Measurements from ENCODE around the gene ZDHHC4. TPM values are rescaled to one million over a fixed set of nuclear protein-coding genes. Genes with fewer than 3 reads are reported as not detected.
"Not testable (repeated sequence)": the region's sequence is repeated elsewhere in the genome, so short reads cannot be mapped to it uniquely, and the experiment has no call there.

The ZDHHC4 gene
- total and polyA plus RNA-seq, 5 donors from 2014 or later = 20.4 to 77.9 (median 64.4) TPM

DNA sequence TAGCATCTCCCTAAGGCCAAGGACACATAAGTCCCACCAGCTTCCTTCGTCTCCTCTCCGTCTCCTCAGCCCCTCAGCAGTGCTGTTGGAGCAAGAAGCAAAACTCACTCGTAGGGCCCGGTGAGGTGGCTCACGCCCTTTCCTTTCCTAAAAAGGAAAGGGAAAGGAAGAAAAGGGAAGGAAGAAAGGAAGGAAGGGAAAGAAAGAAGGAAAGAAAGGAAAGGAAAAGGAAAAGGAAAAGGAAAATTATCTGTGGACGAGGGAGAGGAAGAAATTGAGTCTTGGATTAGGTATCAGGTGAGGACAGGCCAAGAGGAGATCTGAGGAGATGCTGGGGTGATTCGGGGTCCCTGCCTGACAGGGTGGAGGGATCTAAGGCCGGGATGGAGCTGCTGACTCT is 56.8 kb downstream of the ZDHHC4 start:
- no peak for DNase-seq
- Mint-ChIP-seq H3K36me3 (peaks cover 5% of the 10 kb centered on the region), H3K4me3 (peak overlapping the region in 2 of 4 donors; percentile 19 to 40), H3K27me3 (no peaks in the 10 kb centered on the region), H3K27ac (peak overlapping the region in 1 of 3 donors; percentile 28), H3K4me1 (peaks cover 0 to 22% (median 8%) of the 10 kb centered on the region in 4 donors), H3K9me3 (no peaks in the 10 kb centered on the region)
- H3K4me3 ChIP-seq (ENCODE audit: low read depth, low read length) = no peak overlapping the region
- no peaks in the 10 kb centered on the region for H3K27me3 ChIP-seq (ENCODE audit: control insufficient read depth, insufficient read depth, low read length)
- H3K36me3 ChIP-seq (ENCODE audit: control insufficient read depth, insufficient read depth, low read length) = no peaks in the 10 kb centered on the region
- H3K27ac ChIP-seq (ENCODE audit: insufficient read depth, low read length, poor library complexity, severe bottlenecking) = no peak overlapping the region
- no peaks in the 10 kb centered on the region for H3K9me3 ChIP-seq (ENCODE audit: control insufficient read depth in 2 of 2, low read length in 2 of 2)
- no peak for ATAC-seq (ENCODE audit: low read depth in 2 of 2)
- H3K4me1 ChIP-seq (ENCODE audit: control insufficient read depth, insufficient read depth, low read length, poor library complexity, severe bottlenecking) = peaks cover 15% of the 10 kb centered on the region

DNA sequence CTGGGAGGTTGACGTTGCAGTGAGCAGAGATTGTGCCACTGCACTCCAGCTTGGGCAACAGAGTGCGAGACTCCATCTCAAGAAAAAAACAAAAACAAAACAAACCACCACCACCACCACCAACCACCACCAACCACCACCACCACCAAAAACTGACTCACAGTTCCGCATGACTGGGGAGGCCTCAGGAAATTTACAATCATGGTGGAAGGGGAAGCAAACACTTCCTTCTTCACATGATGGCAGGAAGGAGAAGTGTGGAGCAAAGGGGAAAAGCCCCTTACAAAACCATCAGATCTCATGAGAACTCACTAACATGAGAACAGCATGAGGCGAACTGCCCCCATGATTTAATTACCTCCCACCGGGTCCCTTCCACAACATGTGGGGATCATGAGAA is 57.7 kb downstream of the ZDHHC4 start:
- not testable (repeated sequence) for DNase-seq; H3K4me3 ChIP-seq (ENCODE audit: low read depth, low read length); H3K27me3 Mint-ChIP-seq; H3K27me3 ChIP-seq (ENCODE audit: control insufficient read depth, insufficient read depth, low read length); ATAC-seq (ENCODE audit: low read depth in 2 of 2); H3K9me3 ChIP-seq (ENCODE audit: control insufficient read depth in 2 of 2, low read length in 2 of 2); H3K27ac ChIP-seq (ENCODE audit: insufficient read depth, low read length, poor library complexity, severe bottlenecking); H3K36me3 ChIP-seq (ENCODE audit: control insufficient read depth, insufficient read depth, low read length); H3K9me3 Mint-ChIP-seq
- peak overlapping the region in 3 of 4 donors; percentile 56 to 85 (median 74) for H3K4me3 Mint-ChIP-seq
- peaks cover 23% of the 10 kb centered on the region for H3K4me1 ChIP-seq (ENCODE audit: control insufficient read depth, insufficient read depth, low read length, poor library complexity, severe bottlenecking)
- H3K36me3 Mint-ChIP-seq = peaks cover 11% of the 10 kb centered on the region
- peaks cover 0 to 30% (median 15%) of the 10 kb centered on the region in 4 donors for H3K4me1 Mint-ChIP-seq
- peak overlapping the region in 1 of 3 donors; percentile 73 for H3K27ac Mint-ChIP-seq

DNA sequence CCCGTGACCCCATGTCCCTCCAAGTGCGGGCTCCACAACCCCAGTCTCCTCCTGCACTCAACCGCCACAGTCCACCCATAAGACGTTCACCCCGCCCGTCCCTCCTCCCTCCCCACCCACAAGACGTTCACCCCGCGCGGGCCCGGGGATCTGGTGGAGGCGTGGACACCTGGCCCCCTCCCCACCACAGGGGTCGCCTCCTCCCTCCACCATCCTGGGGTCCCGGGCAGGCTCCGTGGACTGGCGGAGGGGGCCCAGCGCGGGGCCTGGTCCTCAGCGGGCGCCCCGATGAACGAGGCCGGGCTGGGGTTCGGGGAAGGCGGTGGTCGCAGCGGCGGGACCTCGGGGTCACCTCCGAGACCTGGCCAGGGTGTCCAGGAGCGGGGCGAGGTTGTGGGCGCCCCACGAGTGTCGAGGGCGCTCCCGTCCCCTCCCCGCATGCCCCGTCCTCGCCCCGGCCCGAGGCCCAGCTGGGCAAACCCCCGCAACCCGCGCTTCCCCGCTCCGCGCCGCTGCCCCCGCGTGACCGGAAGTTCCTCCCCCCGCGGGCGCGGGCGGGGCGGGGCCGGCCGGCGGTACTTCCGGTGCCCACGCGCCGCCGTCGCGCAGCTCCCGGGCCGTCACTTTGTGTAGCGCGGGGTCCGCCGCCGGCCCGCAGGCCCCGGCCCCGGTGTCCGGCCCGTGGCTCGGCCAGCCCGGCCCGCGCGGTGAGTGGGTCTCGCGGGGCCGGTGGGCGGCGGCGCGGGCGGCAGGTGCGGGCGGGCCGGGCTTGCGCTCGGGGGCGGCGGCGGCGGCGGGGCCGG is 59.7 kb downstream of the ZDHHC4 start, which contains the start of gene ZNF316:
ZNF316 (plus strand) TSS at position 578 of the 803 bp plus-strand sequence. CDS start 5,092 bp downstream, outside the sequence.
- no peaks in the 10 kb centered on the region for H3K27me3 ChIP-seq (ENCODE audit: control insufficient read depth, insufficient read depth, low read length)
- peak within 1 kb of the TSS; percentile 85 to 93 (median 88) for H3K4me3 Mint-ChIP-seq
- peaks cover 23% of the 10 kb centered on the region for H3K4me1 ChIP-seq (ENCODE audit: control insufficient read depth, insufficient read depth, low read length, poor library complexity, severe bottlenecking)
- peaks cover 0 to 37% (median 20%) of the 10 kb centered on the region in 4 donors for H3K4me1 Mint-ChIP-seq
- H3K36me3 Mint-ChIP-seq = peaks cover 14% of the 10 kb centered on the region
- H3K9me3 Mint-ChIP-seq = no peaks in the 10 kb centered on the region
- peak within 1 kb of the TSS; percentile 53 for H3K4me3 ChIP-seq (ENCODE audit: low read depth, low read length)
- peak within 1 kb of the TSS; percentile 66 for H3K27ac ChIP-seq (ENCODE audit: insufficient read depth, low read length, poor library complexity, severe bottlenecking)
- no peaks in the 10 kb centered on the region for H3K27me3 Mint-ChIP-seq
- no peaks in the 10 kb centered on the region for H3K9me3 ChIP-seq (ENCODE audit: control insufficient read depth in 2 of 2, low read length in 2 of 2)
- peak within 1 kb of the TSS; percentile 79 to 94 (median 85) for H3K27ac Mint-ChIP-seq
- peaks cover 15% of the 10 kb centered on the region for H3K36me3 ChIP-seq (ENCODE audit: control insufficient read depth, insufficient read depth, low read length)
- DNase-seq (peak; percentile 53 to 65 (median 63)), ATAC-seq (ENCODE audit: low read depth in 2 of 2) (peak; percentile 60 to 61)

DNA sequence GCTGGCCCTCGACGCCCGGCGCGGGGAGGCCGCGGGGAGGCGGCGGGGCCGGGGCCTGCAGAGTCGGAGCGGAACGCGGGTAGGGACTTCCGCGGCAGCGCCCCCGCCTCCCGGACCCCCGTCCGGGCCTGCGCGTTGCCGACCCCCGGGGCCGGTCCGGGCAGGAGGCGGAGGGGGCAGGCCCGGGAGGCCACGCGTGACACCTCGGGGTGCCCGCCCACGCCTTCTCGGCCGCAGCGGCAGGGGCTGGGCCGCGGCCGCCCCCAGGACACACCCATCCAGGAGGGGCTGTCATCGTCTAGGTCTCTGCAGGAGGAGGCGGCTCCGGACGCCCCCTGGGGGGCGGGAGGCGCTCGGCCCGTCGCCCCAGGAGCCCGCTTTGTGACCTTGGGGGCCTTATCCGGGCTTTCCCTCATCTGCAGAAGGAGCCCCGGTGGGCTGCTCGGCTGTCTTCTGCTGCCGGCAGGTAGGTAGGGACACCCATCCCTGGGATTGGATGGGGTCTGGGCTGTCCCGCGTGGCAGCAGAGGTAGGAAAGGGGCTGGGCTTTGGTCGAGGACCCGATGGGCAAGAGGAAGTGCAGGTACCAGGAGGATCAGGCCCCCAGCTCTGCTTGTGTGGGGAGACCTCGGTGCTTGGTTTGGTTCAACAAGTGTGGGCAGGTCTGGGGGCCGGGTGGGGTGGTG is 60.4 kb downstream of the ZDHHC4 start:
- ATAC-seq (ENCODE audit: low read depth in 2 of 2) = peak; percentile 70
- Mint-ChIP-seq H3K27me3 (no peaks in the 10 kb centered on the region), H3K4me3 (peak overlapping the region; percentile 84 to 92 (median 85)), H3K27ac (peak overlapping the region; percentile 79 to 94 (median 85)), H3K4me1 (peaks cover 0 to 37% (median 20%) of the 10 kb centered on the region in 4 donors), H3K36me3 (peaks cover 14% of the 10 kb centered on the region), H3K9me3 (no peaks in the 10 kb centered on the region)
- no peaks in the 10 kb centered on the region for H3K27me3 ChIP-seq (ENCODE audit: control insufficient read depth, insufficient read depth, low read length)
- H3K36me3 ChIP-seq (ENCODE audit: control insufficient read depth, insufficient read depth, low read length) = peaks cover 23% of the 10 kb centered on the region
- peaks cover 23% of the 10 kb centered on the region for H3K4me1 ChIP-seq (ENCODE audit: control insufficient read depth, insufficient read depth, low read length, poor library complexity, severe bottlenecking)
- DNase-seq = peak; percentile 40 to 60 (median 54)
- peak overlapping the region; percentile 63 for H3K27ac ChIP-seq (ENCODE audit: insufficient read depth, low read length, poor library complexity, severe bottlenecking)
- H3K4me3 ChIP-seq (ENCODE audit: low read depth, low read length) = peak overlapping the region; percentile 19
- H3K9me3 ChIP-seq (ENCODE audit: control insufficient read depth in 2 of 2, low read length in 2 of 2) = no peaks in the 10 kb centered on the region

Other genes with a start within 250 kb of the ZDHHC4 start
- 6.8 TPM for gene FAM220A, start 228.5 kb upstream of the ZDHHC4 start, total RNA-seq
- gene FAM220A, start 228.5 kb upstream of the ZDHHC4 start, polyA plus RNA-seq = 1 to 10 TPM; 5.6 to 7.4 (median 5.9) TPM
- 72.8 TPM for gene RAC1, start 202.9 kb upstream of the ZDHHC4 start, total RNA-seq
- gene RAC1, start 202.9 kb upstream of the ZDHHC4 start, polyA plus RNA-seq = 100 to 1,000 TPM; 244 to 419 (median 310) TPM
- gene DAGLB, start 129.5 kb upstream of the ZDHHC4 start, total RNA-seq = 33.2 TPM
- gene DAGLB, start 129.5 kb upstream of the ZDHHC4 start, polyA plus RNA-seq = 10 to 100 TPM in 3 of 4 donors, 1 to 10 TPM in 1; 5.9 to 13.8 (median 11.7) TPM
- 39.9 TPM for gene KDELR2, start 93.3 kb upstream of the ZDHHC4 start, total RNA-seq
- gene KDELR2, start 93.3 kb upstream of the ZDHHC4 start, polyA plus RNA-seq = 10 to 100 TPM; 52.8 to 74.9 (median 56.6) TPM
- 0.15 TPM for gene GRID2IP, start 26.0 kb upstream of the ZDHHC4 start, total RNA-seq
- gene GRID2IP, start 26.0 kb upstream of the ZDHHC4 start, polyA plus RNA-seq = under 1 TPM in 1 of 4 donors, not detected in 3; 0.10 TPM
- gene INTS15, start 12.6 kb downstream of the ZDHHC4 start, total RNA-seq = 50.1 TPM
- gene INTS15, start 12.6 kb downstream of the ZDHHC4 start, polyA plus RNA-seq = 10 to 100 TPM; 28.3 to 33.1 (median 31.5) TPM
- gene ZNF853, start 38.2 kb downstream of the ZDHHC4 start, total RNA-seq = 0.96 TPM
- gene ZNF853, start 38.2 kb downstream of the ZDHHC4 start, polyA plus RNA-seq = 1 to 10 TPM in 1 of 4 donors, under 1 TPM in 3; 0.26 to 1.3 (median 0.71) TPM
- gene ZNF316, start 59.9 kb downstream of the ZDHHC4 start, total RNA-seq = 51.6 TPM
- gene ZNF316, start 59.9 kb downstream of the ZDHHC4 start, polyA plus RNA-seq = 1 to 10 TPM in 2 of 4 donors, under 1 TPM in 2; 0.81 to 1.5 (median 0.98) TPM
- 27.0 TPM for gene ZNF12, start 129.5 kb downstream of the ZDHHC4 start, total RNA-seq
- 10 to 100 TPM; 17.8 to 27.6 (median 23.2) TPM for gene ZNF12, start 129.5 kb downstream of the ZDHHC4 start, polyA plus RNA-seq
- gene RSPH10B2, start 176.6 kb downstream of the ZDHHC4 start, total RNA-seq = 0.39 TPM
- gene RSPH10B2, start 176.6 kb downstream of the ZDHHC4 start, polyA plus RNA-seq = not detected
- 90.3 TPM for gene CCZ1B, start 248.8 kb downstream of the ZDHHC4 start, total RNA-seq
- gene CCZ1B, start 248.8 kb downstream of the ZDHHC4 start, polyA plus RNA-seq = 10 to 100 TPM; 18.3 to 41.8 (median 32.2) TPM